DOHH2 (cell line): ENCODE results near the gene RALGPS2.

Experiments used
- H3F3A ChIP-seq: fragments of 200-600 bp; sonication (generic), shearing (Covaris generic); 2 replicates; pipeline ENCODE4 v1.6.0; 2016; ENCODE audit warnings: antibody characterized with exemption, mild to moderate bottlenecking; ENCODE audit not compliant: control insufficient read depth, insufficient read depth
- H3K27ac ChIP-seq: fragments of 200-600 bp; sonication (generic); 2 replicates; pipeline ENCODE4 v1.5.1; 2014; ENCODE audit warnings: low read depth, mild to moderate bottlenecking, low read length, moderate library complexity
- H3K27me3 ChIP-seq: fragments of 200-600 bp; sonication (generic); 2 replicates; pipeline ENCODE4 v1.6.1; 2014; ENCODE audit warnings: mild to moderate bottlenecking, low read length, mixed read lengths; ENCODE audit not compliant: control insufficient read depth
- H3K36me3 ChIP-seq: fragments of 200-600 bp; sonication (generic); 2 replicates; pipeline ENCODE4 v1.6.1; 2014; ENCODE audit warnings: mild to moderate bottlenecking, low read length, moderate library complexity, mixed read lengths; ENCODE audit not compliant: control insufficient read depth
- H3K4me1 ChIP-seq: fragments of 200-600 bp; sonication (generic); 2 replicates; pipeline ENCODE4 v1.6.1; 2014; ENCODE audit warnings: mild to moderate bottlenecking, low read length, mixed read lengths; ENCODE audit not compliant: control insufficient read depth
- H3K4me2 ChIP-seq: fragments of 200-600 bp; sonication (generic); 2 replicates; pipeline ENCODE4 v1.6.0; 2014; ENCODE audit warnings: mild to moderate bottlenecking, low read length, moderate library complexity
- H3K4me3 ChIP-seq: fragments of 200-600 bp; sonication (generic); 2 replicates; pipeline ENCODE4 v1.5.1; 2014; ENCODE audit warnings: mild to moderate bottlenecking, low read length, mixed read lengths
- H3K79me2 ChIP-seq: fragments of 200-600 bp; sonication (generic); 2 replicates; pipeline ENCODE4 v1.6.1; 2014; ENCODE audit warnings: mild to moderate bottlenecking, low read length, mixed read lengths; ENCODE audit not compliant: control insufficient read depth
- H3K9me2 ChIP-seq: fragments of 200-600 bp; sonication (generic); replicated peaks from 2 replicates; pipeline ENCODE4 v1.6.1; 2014; ENCODE audit warnings: mild to moderate bottlenecking, low read length, mixed read lengths; ENCODE audit not compliant: control insufficient read depth
- H3K9me3 ChIP-seq: fragments of 200-600 bp; sonication (generic); 2 replicates; pipeline ENCODE4 v1.6.1; 2014; ENCODE audit warnings: antibody characterized with exemption, low read length, mixed read lengths; ENCODE audit not compliant: control insufficient read depth, insufficient read depth
- H4K20me1 ChIP-seq: fragments of 200-600 bp; sonication (generic); 2 replicates; pipeline ENCODE4 v1.6.0; 2014; ENCODE audit warnings: low read depth, mild to moderate bottlenecking, antibody characterized with exemption, low read length, moderate library complexity; ENCODE audit not compliant: control insufficient read depth, insufficient read depth
- CTCF ChIP-seq: fragments of 200-600 bp; sonication (generic); IDR thresholded peaks from one replicate; pipeline ENCODE4 v1.5.1; 2014; ENCODE audit warnings: antibody characterized with exemption, mild to moderate bottlenecking, low read depth, low read length; ENCODE audit not compliant: poor library complexity, severe bottlenecking
- EZH2phosphoT487 ChIP-seq: fragments of 200-600 bp; sonication (generic); IDR thresholded peaks from 2 replicates; pipeline ENCODE4 v1.6.1; 2017; ENCODE audit warnings: borderline replicate concordance, mild to moderate bottlenecking, antibody characterized with exemption, low read length, moderate library complexity, mixed read lengths

Gene RALGPS2

GRCh38 chr1:178874966-178875365 is 149.9 kb downstream of the RALGPS2 start:
- Histone ChIP-seq H3K27ac (no peak overlapping the region), H3K4me3 (no peak overlapping the region), H3K4me2 (no peak overlapping the region), H3K4me1 (no peaks in the 10 kb centered on the region), H3F3A (peaks cover 3% of the 10 kb centered on the region), H3K36me3 (peaks cover 37% of the 10 kb centered on the region), H3K27me3 (no peaks in the 10 kb centered on the region), H3K9me3 (no peaks in the 10 kb centered on the region), H4K20me1 (no peaks in the 10 kb centered on the region), H3K79me2 (no peaks in the 10 kb centered on the region), H3K9me2 (no peaks in the 10 kb centered on the region)
- TF ChIP-seq EZH2phosphoT487 (no peak), CTCF (no peak)

- no peak for TF ChIP-seq CTCF
- TF ChIP-seq EZH2phosphoT487 = no peak
- Histone ChIP-seq H3K4me3 (no peak overlapping the region), H3F3A (peaks cover 3% of the 10 kb centered on the region), H3K27ac (no peak overlapping the region), H3K4me1 (no peaks in the 10 kb centered on the region), H3K79me2 (no peaks in the 10 kb centered on the region), H3K36me3 (peaks cover 44% of the 10 kb centered on the region), H4K20me1 (no peaks in the 10 kb centered on the region), H3K9me2 (no peaks in the 10 kb centered on the region), H3K4me2 (no peak overlapping the region), H3K9me3 (no peaks in the 10 kb centered on the region), H3K27me3 (no peaks in the 10 kb centered on the region)
Observed at GRCh38 chr1:178875936-178876335, 150.9 kb downstream of the RALGPS2 start.

GRCh38 chr1:178877896-178878295 is 152.9 kb downstream of the RALGPS2 start:
- no peak for TF ChIP-seq EZH2phosphoT487
- TF ChIP-seq CTCF = no peak
- Histone ChIP-seq H3K9me3 (no peaks in the 10 kb centered on the region), H3K4me1 (no peaks in the 10 kb centered on the region), H3F3A (peaks cover 3% of the 10 kb centered on the region), H3K4me2 (no peak overlapping the region), H3K4me3 (no peak overlapping the region), H3K79me2 (no peaks in the 10 kb centered on the region), H3K9me2 (no peaks in the 10 kb centered on the region), H3K36me3 (peaks cover 44% of the 10 kb centered on the region), H4K20me1 (no peaks in the 10 kb centered on the region), H3K27ac (no peak overlapping the region), H3K27me3 (no peaks in the 10 kb centered on the region)

GRCh38 chr1:178881950-178882349 is 156.9 kb downstream of the RALGPS2 start:
- no peak for TF ChIP-seq EZH2phosphoT487
- no peak for TF ChIP-seq CTCF
- H3K36me3 ChIP-seq = peaks cover 77% of the 10 kb centered on the region
- no peaks in the 10 kb centered on the region for H4K20me1 ChIP-seq
- no peaks in the 10 kb centered on the region for H3K9me2 ChIP-seq
- no peaks in the 10 kb centered on the region for H3K79me2 ChIP-seq
- no peak overlapping the region for H3K4me3 ChIP-seq
- H3F3A ChIP-seq = peaks cover 7% of the 10 kb centered on the region
- no peaks in the 10 kb centered on the region for H3K4me1 ChIP-seq
- no peak overlapping the region for H3K27ac ChIP-seq
- no peaks in the 10 kb centered on the region for H3K9me3 ChIP-seq
- no peaks in the 10 kb centered on the region for H3K27me3 ChIP-seq
- no peak overlapping the region for H3K4me2 ChIP-seq
